Activated T-cell treated with anti-CD3 and anti-CD28 coated beads for 24 hours (primary cell): ENCODE measurements around the gene RAET1L.
"Not testable (repeated sequence)": the region's sequence is repeated elsewhere in the genome, so short reads cannot be mapped to it uniquely, and the experiment has no call there.

Experiments used
- DNase-seq: peaks from one replicate; pipeline ENCODE4 v3.0.0-alpha.2; 2020; ENCODE audit warnings: low read depth

RAET1L gene

DNA sequence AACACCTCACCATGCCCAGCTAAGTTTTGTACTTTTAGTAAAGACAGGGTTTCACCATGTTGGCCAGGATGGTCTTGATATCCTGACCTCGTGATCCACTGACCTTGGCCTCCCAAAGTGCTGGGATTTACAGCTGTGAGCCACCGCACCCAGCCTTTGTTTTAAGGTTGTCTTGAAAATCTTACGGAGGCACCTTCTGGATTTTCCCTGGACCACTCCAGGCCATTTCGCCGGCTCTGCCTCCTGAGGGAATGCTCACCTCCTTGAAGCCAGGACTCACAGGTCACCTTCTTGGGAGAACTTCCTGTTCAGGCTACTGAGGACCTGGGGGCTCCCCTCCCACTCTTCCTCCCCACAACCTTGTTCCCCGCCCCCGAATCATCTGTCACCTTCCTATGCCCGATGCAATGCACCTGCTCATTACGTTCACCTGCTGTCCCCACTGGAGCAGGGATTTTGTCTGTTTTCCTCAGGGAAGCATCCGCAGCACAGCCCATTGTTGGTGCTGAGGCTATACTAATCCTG lies 19.4 kb upstream of the RAET1L start:
- no peak for DNase-seq

DNA sequence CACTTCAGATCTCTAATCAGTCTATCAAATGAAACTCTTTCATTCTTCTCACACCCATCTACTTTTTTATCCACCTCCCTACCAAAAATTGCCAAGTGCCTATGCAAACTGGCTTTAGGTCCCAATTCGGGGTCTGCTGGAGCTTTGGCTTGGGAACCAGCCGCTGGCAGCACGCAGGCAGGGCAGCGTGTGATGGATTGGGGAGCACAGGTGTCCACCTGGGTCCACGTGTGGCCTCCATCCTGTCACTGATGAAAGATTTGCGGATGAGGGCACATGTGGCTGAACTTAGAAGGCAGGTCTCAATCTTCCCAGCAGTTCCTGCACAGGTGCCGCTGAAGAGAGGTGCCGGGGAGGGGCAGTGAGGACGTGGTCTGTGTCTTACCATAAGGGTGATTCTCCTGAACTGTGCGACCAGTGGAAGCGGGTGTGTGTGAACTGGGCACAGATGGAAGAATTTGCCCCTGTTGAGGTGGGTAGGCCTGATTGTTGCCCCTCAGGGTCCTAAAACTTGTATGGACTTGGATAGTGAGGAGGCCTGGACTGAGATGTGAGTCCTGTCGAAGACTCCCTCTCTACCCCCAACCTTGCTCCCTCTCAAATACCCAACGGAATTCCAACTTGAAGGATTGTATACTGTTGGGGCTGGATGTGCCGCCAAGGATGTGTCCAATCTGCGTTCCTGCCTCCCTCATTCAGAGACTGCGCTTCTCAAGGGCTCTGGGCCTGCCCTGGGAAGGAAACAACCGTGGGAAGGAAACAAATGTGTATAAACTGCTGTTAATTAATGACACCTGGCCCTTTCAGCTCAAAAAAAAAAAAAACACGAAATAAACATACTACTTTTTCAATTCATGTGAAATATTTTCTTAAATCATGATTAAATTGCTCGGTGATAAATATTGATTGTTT lies 18.4 kb upstream of the RAET1L start:
- DNase-seq = no peak

DNA sequence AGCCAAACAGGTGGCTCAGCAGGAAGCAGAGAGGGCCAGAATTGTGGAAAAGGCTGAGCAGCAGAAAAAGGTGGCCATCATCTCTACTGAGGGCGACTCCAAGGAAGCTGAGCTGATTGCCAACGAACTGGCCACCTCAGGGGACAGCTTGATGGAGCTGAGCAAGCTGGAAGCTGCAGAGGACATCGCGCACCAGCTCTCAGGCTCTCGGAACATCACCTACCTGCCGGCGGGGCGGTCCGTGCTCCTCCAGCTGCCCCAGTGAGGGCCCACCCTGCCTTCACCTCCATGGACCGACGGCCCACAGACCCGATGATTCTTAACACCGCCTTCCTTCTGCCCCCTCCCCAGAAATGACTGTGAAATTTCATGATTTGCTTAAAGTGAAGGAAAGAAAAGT lies 17.8 kb upstream of the RAET1L start:
- no peak for DNase-seq

DNA sequence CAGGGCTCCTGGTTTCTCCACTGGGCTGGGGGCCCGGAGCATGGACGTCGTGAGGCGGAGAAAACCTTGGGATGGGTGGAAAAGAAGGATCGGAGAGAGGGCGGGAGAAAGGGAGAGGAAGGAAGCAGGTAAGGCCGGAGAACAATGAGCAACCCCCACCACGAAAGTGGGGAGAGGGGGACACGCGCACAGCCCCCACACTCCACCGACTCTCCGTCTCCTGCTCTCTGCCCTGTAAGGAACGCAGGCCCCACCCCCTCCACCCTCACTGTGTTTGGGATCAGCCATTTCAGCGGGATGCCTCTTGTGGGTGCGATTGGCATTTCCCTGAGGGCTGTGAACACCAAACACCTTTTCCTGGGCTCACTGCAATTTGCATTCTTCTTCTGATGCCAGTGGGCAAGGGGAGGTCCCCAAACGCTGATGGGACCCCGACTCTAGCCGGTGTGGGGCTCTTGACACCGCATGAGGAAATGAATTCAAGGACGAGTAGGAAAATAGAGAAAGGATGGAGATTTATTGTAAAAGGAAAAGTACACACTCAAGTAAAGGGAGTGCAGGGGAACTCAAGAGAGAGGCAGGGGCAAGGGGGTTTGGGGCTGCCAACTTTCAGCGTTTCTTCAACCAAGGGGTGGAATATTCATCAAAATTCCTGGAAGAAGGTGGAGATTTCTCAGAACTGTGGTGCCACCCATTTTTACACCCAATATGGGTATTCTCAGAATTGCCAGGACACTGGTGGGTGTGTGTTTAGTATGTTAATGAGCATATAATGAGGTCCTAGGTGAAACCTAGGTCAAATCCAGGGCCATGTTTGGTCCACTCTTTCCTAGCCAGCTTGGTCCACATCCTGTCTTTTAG lies 13.1 kb upstream of the RAET1L start:
- no peak for DNase-seq

DNA sequence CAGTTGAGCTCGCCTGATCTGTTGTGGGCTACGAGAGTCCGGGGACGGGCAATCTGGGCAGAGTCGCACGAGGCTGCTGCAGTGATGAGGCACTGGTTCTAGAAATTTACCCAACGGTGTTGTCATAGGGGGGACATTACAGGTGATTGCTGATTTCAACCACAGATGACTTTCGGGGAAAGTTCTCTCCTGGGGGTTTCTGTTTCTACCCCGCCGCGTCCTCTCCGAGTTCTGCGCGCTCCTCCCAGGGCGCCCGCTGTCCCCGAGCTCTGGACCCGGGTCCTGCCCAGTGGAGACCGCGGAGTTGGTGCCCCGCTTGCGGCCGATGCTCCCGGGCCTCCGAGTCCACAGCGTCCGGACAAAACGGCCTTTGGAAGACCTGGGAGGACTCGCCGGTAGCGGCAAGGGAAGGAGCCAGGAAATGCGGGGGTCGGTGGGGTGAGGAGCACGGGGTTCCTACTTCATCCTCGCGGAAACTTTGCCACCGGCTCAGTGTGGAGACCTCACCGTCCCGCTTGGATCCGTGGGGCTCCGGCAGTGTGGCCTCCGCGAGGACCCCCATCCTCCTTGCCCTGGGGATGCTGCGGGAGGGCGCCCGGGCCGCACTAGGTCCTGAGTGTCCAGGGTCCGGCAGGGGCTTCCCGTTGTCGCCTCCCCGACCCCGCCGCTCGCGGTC lies 12.3 kb upstream of the RAET1L start:
- DNase-seq = no peak

DNA sequence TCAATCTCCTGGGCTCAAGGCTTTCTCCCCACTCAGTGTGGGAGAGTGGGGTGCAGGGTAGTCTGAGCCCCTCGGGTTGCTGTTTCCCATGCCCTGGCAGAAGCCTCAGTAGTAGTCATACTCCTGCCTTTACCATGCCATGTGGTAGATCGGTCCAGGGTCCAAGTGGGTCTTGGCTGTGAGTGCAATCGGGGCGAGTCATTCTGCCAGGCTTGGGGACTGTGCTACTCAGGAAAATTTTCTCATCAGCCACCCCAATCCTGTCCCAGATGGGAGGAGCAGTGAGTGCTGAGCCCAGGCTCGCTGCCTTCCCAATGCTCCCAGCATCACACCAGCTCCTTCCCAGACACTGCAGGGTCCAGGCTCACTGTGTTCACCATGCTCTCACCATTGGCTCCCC lies 10.7 kb upstream of the RAET1L start:
- no peak for DNase-seq

DNA sequence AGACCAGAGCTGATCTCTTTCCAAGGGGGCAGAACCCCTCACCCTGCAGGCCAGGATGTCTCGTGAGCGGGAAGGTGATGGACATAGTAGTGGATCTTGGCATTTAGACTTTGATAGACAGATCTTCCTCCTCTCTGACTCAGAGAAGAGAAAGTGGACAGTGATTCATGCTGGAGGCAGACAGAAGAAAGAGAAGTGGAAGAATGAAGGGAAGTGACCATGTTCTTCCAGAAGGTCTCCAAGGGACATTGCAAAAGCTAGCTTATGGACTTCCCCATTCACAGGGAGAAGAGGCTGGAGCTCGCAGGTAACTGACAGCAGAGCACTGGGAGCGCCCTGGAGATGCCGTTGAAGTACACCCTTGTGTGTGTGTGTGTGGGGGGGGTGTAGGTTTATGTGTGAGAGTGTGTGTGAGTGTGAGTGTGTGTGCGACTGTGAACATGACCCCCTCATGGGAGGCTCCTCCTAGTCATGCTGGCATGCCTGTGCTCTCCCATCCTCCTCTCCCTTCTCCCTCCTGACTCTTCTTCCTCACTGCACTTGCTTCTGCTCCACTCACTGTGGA lies 8.0 kb upstream of the RAET1L start:
- no peak for DNase-seq

DNA sequence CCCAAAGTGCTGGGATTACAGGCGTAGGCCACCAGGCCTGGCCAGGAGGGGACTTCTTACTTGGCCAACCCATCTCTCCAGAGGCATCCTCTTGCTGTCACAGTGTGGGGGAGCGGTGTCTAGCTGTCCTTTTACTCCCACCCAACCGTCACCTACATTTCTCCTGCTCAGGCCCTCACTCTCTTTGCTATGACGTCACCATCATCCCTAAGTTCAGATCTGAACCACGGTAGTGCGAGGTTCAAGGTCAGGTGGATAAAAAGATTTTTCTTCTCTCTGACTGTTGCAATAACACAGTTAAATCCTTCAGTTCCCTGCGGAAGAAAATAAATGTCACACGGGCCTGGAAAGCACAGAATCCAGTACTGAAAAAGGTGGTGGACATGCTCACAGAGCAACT lies 7.3 kb upstream of the RAET1L start:
- no peak for DNase-seq

DNA sequence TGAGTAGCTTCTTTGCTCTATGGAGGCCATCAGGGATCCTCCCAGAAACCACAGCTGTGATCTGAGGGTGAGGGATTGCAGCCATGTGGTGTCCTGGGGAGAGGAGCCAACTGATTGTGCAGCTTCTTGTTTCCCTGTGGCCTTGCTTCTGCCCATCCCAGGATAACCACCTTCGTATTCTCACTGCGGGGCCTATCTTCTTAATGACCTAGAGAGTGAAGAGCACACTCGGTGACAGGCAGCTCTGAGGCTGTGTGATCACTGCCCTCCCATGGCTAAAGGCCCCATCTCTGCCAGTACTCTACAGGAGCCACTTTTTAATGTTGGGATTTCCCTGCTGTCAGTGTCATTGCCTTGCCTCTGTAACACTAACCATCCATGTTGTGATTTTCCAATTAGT lies 5.3 kb upstream of the RAET1L start:
- DNase-seq = no peak

DNA sequence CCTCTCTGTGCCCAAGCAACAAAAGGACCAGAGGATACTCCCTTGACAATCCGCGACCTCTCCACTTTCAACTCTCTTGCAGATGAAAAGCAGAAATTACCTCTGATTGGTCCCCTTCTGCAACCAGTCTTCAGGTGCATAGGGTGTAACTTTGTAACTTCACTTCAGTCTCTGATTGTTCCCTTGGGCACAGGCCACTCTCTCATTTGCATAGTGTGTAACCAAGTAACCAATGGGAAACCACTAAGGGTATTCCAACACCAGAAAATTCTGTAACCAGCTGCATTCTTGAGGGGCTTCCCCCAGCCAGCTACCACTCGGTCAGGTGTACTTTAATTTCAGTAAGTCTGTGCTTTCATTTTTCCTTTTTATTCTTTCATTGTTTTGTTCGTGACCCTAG lies 4.4 kb upstream of the RAET1L start:
- DNase-seq = no peak

DNA sequence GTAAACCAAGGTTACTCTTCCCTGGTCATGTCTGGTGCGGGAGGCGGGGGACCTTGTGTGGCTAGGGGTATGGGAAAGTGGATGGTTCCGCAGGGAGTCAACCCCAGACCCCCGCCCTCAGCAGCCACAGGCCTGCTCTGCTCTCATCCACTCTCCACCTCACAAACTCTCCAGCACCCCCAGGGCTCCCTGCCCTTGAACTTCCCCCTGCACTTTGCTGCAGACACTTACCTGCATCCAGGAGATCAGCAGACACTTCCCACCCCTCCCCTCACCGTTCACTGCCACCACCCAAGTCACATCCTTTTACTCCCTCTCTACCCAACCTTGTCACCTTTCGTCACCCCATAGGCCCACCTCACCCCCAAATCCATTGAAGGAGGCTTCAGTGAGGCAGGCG lies 3.9 kb upstream of the RAET1L start:
- no peak for DNase-seq

DNA sequence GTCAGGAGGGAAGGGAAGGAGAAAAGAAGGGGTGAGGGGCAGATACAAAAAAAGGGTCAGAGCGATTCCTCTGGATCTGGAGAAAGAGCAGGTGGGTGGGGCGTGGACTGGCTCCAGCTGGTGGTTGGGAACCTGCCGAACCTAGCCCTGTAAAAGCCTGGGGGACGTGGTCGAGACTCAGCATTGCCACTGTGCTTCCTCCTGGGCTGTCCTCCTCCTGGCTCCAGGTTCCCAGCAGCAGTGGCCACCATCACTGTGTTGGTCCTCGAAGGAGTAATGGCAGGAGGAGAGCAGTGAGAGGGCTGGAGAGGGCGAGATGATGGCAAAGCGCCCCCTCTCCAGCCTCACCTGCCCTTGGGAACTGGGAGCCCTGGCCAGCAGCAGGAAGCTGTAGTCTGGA lies 3.5 kb upstream of the RAET1L start:
- no peak for DNase-seq

DNA sequence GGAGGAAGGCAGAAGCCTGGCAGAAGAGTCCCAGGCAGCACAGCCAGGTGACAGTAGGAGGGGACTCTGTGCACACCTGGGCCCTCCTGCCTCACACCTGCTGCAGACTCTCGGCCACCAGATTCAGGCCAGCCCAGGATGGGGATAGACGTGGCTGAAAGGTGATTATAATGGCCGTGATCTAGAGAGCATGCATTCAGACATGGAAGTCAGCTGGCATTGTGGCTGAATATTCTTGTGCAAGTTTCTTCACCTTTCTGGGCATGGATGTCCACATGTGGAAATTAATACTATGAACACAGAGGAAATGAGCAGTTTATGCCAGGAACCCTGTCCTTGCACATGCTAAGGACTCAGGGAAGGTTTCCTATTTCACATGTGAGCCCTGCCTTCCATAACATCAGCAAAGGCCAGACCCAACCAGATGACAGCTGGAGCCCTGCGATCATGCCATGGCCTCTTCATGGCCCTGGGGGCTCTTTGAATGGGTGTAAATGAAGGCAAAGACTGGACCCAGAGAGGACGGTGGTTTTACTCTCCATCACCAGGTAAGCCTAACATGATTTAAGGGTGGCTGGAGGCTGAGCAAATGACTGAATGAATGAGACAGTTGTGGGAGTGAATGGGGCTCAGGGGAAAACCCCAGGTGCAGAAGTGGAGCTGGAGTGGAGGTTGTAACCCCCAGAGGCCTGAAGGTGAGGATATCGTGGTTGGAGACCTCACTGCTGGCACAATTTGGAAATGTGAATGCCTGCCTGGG lies 2.7 kb upstream of the RAET1L start:
- DNase-seq = no peak

DNA sequence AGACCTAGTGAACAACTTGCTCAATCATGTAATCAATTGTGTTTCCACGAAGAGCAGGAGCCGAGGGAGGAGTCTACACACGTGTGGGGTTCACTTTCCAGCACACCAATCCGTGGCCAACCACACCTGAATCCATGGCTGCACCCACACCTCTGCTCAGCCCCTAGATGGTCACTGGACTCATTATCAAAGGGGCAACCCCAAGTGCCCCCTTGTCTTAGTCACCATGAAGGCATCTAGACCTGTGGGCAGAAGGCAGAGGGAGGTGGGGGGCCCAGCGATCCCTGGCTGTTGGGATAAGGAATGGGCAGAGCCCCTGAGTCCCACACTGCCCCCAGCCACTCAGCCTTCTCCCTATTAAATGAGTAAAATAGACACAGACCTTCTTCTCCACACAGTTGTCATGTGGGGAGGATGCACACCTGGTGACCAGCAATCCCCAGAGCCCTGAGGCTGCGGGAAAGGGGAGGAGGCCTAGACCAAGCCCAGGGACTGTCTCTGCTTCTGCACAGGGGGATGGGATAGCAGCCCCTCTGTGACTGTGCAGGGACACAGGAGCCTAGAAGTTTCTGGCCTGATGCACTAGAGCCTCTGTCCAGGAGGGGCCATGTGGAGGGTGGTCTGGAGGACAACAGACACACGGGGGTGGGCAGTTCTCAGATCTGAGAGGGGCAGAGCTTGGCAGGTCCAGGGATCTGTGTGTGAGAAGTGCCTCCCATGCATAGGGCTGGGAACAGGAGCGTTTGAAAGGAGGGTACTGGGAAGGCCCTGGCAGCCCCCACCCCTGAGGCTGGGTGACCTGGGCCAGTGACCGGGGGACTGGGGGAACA lies 1.9 kb upstream of the RAET1L start:
- no peak for DNase-seq

DNA sequence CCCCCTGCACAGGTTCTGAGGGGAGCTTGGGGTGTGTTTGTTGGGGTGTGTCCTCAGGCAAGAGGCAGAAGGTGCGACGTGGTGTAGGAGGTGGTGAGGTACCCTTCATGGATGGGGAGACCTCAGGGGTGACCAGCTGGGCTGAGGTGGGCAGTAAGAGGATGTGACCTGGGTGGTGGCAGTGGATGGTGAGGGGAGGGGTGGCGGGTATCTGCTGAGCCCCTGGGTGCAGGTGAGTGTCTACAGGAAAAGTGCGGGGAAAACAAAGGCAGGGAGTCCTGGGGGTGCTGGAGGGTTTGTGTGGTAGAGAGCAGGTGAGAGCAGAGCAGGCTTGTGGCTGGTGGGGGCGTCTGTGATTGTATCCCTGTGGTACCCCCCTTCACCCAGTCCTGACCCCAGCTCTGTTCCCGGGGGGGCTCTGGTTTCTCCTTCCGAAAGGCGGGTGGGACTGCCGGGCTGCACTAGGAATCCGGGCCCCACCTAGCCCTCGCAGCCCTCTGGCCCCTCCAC lies 631 bp downstream of the RAET1L start:
- no peak for DNase-seq

DNA sequence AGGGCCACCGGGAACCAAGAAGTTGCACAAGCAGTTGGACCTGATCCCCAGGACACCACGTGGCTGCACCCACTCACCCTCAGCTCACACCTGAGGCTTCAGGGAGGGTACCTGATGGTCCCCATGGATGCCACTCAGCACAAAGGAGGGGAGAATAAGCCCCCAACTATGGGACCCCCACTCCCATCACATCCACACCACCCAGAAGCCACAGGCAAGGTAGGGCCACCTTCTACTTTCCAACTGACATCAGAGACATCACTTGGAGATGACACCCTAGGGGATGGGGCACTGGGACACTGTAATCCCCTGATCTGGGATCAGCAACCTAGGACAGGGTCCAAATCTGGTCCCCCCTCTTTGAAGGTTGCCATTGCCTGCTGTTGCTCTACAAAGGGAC lies 1.3 kb downstream of the RAET1L start:
- DNase-seq = not testable (repeated sequence)

DNA sequence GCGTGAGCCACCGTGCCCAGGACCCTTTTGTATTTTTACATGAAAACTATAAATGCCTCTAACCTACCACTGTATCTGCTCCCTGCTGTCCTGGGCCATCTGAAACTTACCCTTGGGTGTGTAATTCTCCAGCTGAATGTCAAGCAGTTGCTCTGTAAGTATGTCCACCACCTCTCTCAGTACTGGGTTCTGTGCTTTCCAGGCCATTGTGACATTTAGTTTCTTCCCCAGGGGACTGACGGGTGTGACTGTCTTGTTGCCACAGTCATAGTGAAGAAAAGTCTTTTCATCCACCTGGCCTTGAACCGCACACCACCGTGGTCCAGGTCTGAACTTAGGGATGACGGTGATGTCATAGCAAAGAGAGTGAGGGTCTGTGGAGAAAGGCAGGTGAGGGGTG lies 3.5 kb downstream of the RAET1L start:
- not testable (repeated sequence) for DNase-seq

DNA sequence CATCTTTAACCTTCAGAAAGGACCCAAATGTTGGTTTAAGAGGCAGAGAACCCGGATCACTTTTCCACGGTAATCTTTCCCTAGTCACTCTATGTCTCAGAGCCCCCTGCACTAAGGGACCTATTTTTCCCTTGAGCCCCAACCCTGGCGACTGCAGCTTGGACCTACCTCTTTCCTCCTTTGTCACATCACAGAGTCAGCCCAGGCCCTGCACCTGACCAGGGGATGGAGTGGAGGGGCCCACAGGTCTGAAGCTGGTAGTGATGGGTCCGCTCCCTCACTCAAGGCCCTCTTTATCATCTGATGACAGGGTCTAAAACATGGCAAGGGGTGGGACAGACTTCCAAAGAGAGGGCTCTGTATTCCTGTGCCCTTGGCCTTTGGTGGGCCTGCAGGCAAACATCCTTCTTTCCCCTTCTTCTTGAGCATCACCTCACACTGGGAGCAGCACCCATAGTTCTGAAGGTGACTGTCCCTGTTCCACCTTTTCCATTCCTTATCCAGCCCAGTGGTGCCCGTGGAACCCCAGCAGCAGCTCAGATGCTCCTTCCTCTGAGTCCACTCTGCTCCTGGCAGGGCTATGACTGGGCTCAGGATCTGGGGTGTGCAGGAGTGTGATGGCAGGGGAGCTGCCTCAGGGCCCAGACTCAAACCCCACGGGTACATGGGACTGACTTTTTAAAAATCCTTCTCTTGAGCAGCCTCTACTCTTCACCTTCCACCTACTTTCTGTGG lies 6.3 kb downstream of the RAET1L start:
- DNase-seq = no peak

DNA sequence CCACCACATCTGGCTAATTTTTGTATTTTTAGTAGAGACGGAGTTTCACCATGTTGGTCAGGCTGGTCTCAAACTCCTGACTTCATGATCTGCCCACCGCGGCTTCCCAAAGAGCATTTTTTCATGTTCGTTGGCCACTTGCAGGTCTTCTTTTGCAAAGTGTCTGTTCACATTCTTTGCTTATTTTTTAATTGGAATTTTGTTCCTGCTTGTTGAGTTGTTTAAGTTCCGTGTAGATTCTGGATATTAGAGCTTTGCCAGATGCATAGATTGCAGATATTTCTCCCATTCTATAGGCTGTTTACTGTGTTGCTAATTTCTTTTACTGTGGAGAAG lies 8.2 kb downstream of the RAET1L start:
- DNase-seq = not testable (repeated sequence)
